HCT116 (cell line): ENCODE data around the gene ASIC3. TPM values are rescaled to one million over a fixed set of nuclear protein-coding genes. Genes with fewer than 3 reads are reported as not detected.

Experiments used
- ATAC-seq: fragments of 200-7000 bp; cut with Tn5 transposase; 2 replicates; pipeline ENCODE4 v1.9.1; 2020; ENCODE audit warnings: mild to moderate bottlenecking, moderate library complexity
- BruUV-seq: library from RNA; stranded (reverse); fragments of 400-500 nt; replicated peaks from 2 replicates; lab custom pipeline; 2021; lab: Mats Ljungman, UMichigan
- CTCF ChIA-PET: fragments of 300-600 bp; sonication (Branson Sonifier 250); formaldehyde crosslinking; loops from one replicate; lab custom pipeline; 2021; ENCODE audit warnings: antibody characterized with exemption; lab: Charles Lee
- POLR2A ChIA-PET: fragments of 300-600, 350-600 bp; sonication (Branson Sonifier 250); formaldehyde crosslinking; loops from one replicate; lab custom pipeline; 2021; ENCODE audit warnings: antibody characterized with exemption; lab: Charles Lee
- RAD21 ChIA-PET, 2 experiments: fragments of 300-600 bp; sonication (Branson Sonifier 250); formaldehyde crosslinking; loops; one replicate each; lab custom pipeline; 2023; ENCODE audit warnings: low total read pairs in 2 of 2; ENCODE audit not compliant: uncharacterized antibody in 2 of 2, unreplicated experiment in 2 of 2, low non-redundant PET in 1 of 2; lab: Charles Lee
- DNase-seq: peaks from one replicate; pipeline ENCODE4 v3.0.0-alpha.2; 2010; ENCODE audit warnings: low read depth, low spot score
- H2AFZ ChIP-seq: fragments of 200-600 bp; shearing (Covaris generic), sonication (generic); 2 replicates; pipeline ENCODE4 v1.6.1; 2017; ENCODE audit warnings: low read depth, mixed run types, mixed read lengths, antibody characterized with exemption, low read length; ENCODE audit not compliant: poor library complexity, severe bottlenecking
- H3K27ac ChIP-seq: 2 replicates; pipeline ENCODE4 v1.5.1; 2012; ENCODE audit warnings: low read depth, low read length
- H3K27me3 ChIP-seq: fragments of 200-600 bp; sonication (generic); 2 replicates; pipeline ENCODE4 v1.6.1; 2016; ENCODE audit warnings: mixed run types, low read length, mixed read lengths; ENCODE audit not compliant: insufficient read depth
- H3K36me3 ChIP-seq, 2 experiments: fragments of 200-500 bp in 1 of 2; fragments of 200-600 bp in 1 of 2; sonication (Bioruptor generic) in 1 of 2; sonication (generic) in 1 of 2; 2 replicates each; pipeline versions ENCODE4 v1.5.1 to v1.6.1; 2014 to 2016; ENCODE audit warnings: low read length in 2 of 2, inconsistent platforms in 1 of 2, mixed read lengths in 1 of 2, mixed run types in 1 of 2; ENCODE audit not compliant: insufficient read depth in 2 of 2, control insufficient read depth in 1 of 2
- H3K4me1 ChIP-seq, 2 experiments: fragments of 200-600 bp in 1 of 2; sonication (generic) in 1 of 2; 2 replicates each; pipeline versions ENCODE4 v1.5.1 to v1.6.1; 2012 to 2017; ENCODE audit warnings: low read length in 2 of 2, inconsistent platforms in 1 of 2, mild to moderate bottlenecking in 1 of 2, mixed read lengths in 1 of 2, mixed run types in 1 of 2, moderate library complexity in 1 of 2; ENCODE audit not compliant: insufficient read depth in 2 of 2, control insufficient read depth in 1 of 2
- H3K4me2 ChIP-seq: fragments of 200-600 bp; sonication (generic); 2 replicates; pipeline ENCODE4 v1.6.1; 2017; ENCODE audit warnings: mixed run types, low read length, mixed read lengths
- H3K4me3 ChIP-seq, 2 experiments: fragments of 200-600 bp in 1 of 2; sonication (generic) in 1 of 2; replicated peaks in 1 of 2; 2 replicates each; pipeline ENCODE4 v1.5.1; 2011 to 2016; ENCODE audit warnings: low read length in 2 of 2, control low read depth in 1 of 2, low read depth in 1 of 2, mild to moderate bottlenecking in 1 of 2, mixed read lengths in 1 of 2, mixed run types in 1 of 2
- H3K79me2 ChIP-seq: fragments of 200-600 bp; sonication (generic); 2 replicates; pipeline ENCODE4 v1.6.1; 2017; ENCODE audit warnings: mild to moderate bottlenecking, mixed run types, low read length, moderate library complexity, mixed read lengths; ENCODE audit not compliant: insufficient read depth
- H3K9ac ChIP-seq: fragments of 200-600 bp; sonication (generic); 2 replicates; pipeline ENCODE4 v1.6.1; 2016; ENCODE audit warnings: low read length, mixed read lengths
- H3K9me2 ChIP-seq: fragments of 200-600 bp; sonication (generic), shearing (Covaris generic); 2 replicates; pipeline ENCODE4 v1.6.1; 2017; ENCODE audit warnings: mixed run types, mild to moderate bottlenecking, moderate library complexity; ENCODE audit not compliant: insufficient read depth
- H3K9me3 ChIP-seq, 2 experiments: fragments of 200-500 bp in 1 of 2; fragments of 200-600 bp in 1 of 2; sonication (Bioruptor generic) in 1 of 2; sonication (generic) in 1 of 2; 2 replicates each; pipeline ENCODE4 v1.6.1; 2014 to 2017; ENCODE audit warnings: low read length in 2 of 2, mixed read lengths in 2 of 2, inconsistent platforms in 1 of 2, low read depth in 1 of 2, mild to moderate bottlenecking in 1 of 2, mixed run types in 1 of 2, moderate library complexity in 1 of 2; ENCODE audit not compliant: control insufficient read depth in 1 of 2, insufficient read depth in 1 of 2
- H4K20me1 ChIP-seq: fragments of 200-600 bp; sonication (generic), shearing (Covaris generic); 2 replicates; pipeline ENCODE4 v1.6.1; 2017; ENCODE audit warnings: mixed run types, mild to moderate bottlenecking, moderate library complexity; ENCODE audit not compliant: insufficient read depth
- CBX3 ChIP-seq: IDR thresholded peaks from 2 replicates; pipeline ENCODE4 v1.6.1; 2012; ENCODE audit warnings: low read depth
- CEBPB ChIP-seq: IDR thresholded peaks from 2 replicates; pipeline ENCODE4 v1.6.1; 2012; ENCODE audit warnings: low read depth
- EGR1 ChIP-seq: IDR thresholded peaks from 2 replicates; pipeline ENCODE4 v1.6.1; 2012; ENCODE audit warnings: low read depth
- EZH2 ChIP-seq: fragments of 200-600 bp; sonication (generic); IDR thresholded peaks from 2 replicates; pipeline ENCODE4 v1.6.1; 2017; ENCODE audit warnings: antibody characterized with exemption, mixed run types
- EZH2phosphoT487 ChIP-seq: fragments of 200-600 bp; IDR thresholded peaks from 2 replicates; pipeline ENCODE4 v1.6.1; 2018; ENCODE audit warnings: antibody characterized with exemption, borderline replicate concordance
- FOSL1 ChIP-seq: IDR thresholded peaks from 2 replicates; pipeline ENCODE4 v1.6.1; 2012; ENCODE audit warnings: low read depth
- JUND ChIP-seq: IDR thresholded peaks from 2 replicates; pipeline ENCODE4 v1.6.1; 2012
- RAD21 ChIP-seq: IDR thresholded peaks from 2 replicates; pipeline ENCODE4 v1.6.1; 2012; ENCODE audit warnings: low read depth, mild to moderate bottlenecking
- SIN3A ChIP-seq: IDR thresholded peaks from 2 replicates; pipeline ENCODE4 v1.6.1; 2012; ENCODE audit warnings: low read depth
- SP1 ChIP-seq: IDR thresholded peaks from 2 replicates; pipeline ENCODE4 v1.6.1; 2012; ENCODE audit warnings: low read depth
- SRF ChIP-seq: IDR thresholded peaks from 2 replicates; pipeline ENCODE4 v1.6.1; 2012; ENCODE audit warnings: low read depth
- ZFX ChIP-seq: fragments of 450-650 bp; IDR thresholded peaks from 2 replicates; pipeline ENCODE4 v1.6.1; 2017
- ZNF274 ChIP-seq: fragments of 200-500 bp; sonication (Bioruptor generic); IDR thresholded peaks from 2 replicates; pipeline ENCODE4 v1.6.1; 2014; ENCODE audit warnings: mild to moderate bottlenecking, low read depth, low read length, inconsistent platforms
- intact Hi-C: fragments of 100-400 bp; cut with micrococcal nuclease; formaldehyde crosslinking; loops from 2 replicates; pipeline ENCODE4 v1.10.0; 2022
- total RNA-seq: library from RNA; stranded (reverse); gene quantifications from one replicate; pipeline ENCODE4 v1.2.1, GENCODE V29; 2021; ENCODE audit not compliant: unreplicated experiment
- TF ChIP-seq, protein P1 (sequence below): IDR thresholded peaks from 2 replicates; pipeline ENCODE4 v1.6.1; 2012
- TF ChIP-seq, protein P2 (sequence below): IDR thresholded peaks from 2 replicates; pipeline ENCODE4 v1.6.1; 2012; ENCODE audit warnings: low read depth
- TF ChIP-seq, protein P3 (sequence below), 3 experiments: fragments of 200-600 bp in 1 of 3; sonication (generic) in 1 of 3; IDR thresholded peaks in 2 of 3; conservative IDR thresholded peaks in 1 of 3; 2 replicates each; pipeline ENCODE4 v1.5.1; 2012 to 2017; ENCODE audit warnings: low read depth in 2 of 3, low read length in 2 of 3, antibody characterized with exemption in 1 of 3, borderline replicate concordance in 1 of 3, control low read depth in 1 of 3, mild to moderate bottlenecking in 1 of 3, mixed read lengths in 1 of 3, mixed run types in 1 of 3, moderate library complexity in 1 of 3; ENCODE audit not compliant: insufficient read depth in 1 of 3
- TF ChIP-seq, protein P4 (sequence below): IDR thresholded peaks from 2 replicates; pipeline ENCODE4 v1.6.1; 2012

The ASIC3 gene
- total RNA-seq, 1 experiment from 2014 or later, result 4.4 TPM

DNA sequence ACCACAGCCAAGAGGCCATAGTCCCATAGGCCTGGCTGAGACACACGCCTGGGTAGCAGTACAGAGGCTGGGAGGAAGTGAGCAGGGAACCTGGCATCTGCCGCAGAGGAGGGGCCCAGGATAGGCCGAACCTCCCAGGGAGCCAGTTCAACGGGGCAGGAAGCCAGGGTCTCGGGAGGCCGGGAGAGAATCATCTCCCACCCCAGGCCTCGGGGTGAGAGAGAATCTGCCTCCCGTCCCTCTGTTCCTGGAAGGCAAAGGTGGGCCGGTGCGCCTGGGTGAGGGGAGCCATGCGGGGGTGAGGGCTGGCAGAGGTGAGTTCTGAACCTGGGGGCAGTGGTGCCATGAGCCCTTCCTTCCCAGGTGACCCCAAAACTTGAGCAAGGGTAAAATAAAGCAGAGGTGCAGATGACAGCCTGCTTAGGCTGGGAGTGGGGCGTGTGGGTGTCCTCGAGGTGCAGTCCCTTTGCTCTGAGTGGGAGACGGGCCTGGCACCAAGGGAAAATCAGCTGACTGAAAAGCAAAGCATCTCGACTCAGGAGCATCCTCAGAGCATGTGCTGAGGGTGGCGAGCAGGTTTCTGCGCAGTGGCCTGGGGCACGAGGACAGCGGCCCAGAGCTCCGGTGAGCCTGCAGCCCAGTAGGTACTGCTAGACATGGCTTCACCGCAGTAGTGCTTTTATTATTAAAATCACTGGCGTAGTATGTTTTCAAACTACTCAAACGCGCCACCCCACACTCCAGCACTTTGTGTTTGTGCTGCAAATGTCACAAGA is 53.5 kb downstream of the ASIC3 start:
- ChIA-PET CTCF (no interaction called here), RAD21 (no interaction called here), POLR2A (no interaction called here)
- no peak for DNase-seq
- no peak overlapping the region for H3K4me3 ChIP-seq
- H3K9ac ChIP-seq, result no peak overlapping the region
- H3K36me3 ChIP-seq, result peaks cover 0 to 2% of the 10 kb centered on the region in 2 experiments; a peak in 1 of 4 replicates
- H3K9me2 ChIP-seq, result no peaks in the 10 kb centered on the region
- H3K27ac ChIP-seq, result no peak overlapping the region
- no peaks in the 10 kb centered on the region for H3K9me3 ChIP-seq
- H3K79me2 ChIP-seq, result peaks cover 88% of the 10 kb centered on the region
- no peak for TF ChIP-seq CBX3
- TF ChIP-seq SRF, result no peak
- TF ChIP-seq, protein P1, sequence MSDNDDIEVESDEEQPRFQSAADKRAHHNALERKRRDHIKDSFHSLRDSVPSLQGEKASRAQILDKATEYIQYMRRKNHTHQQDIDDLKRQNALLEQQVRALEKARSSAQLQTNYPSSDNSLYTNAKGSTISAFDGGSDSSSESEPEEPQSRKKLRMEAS, result no peak
- TF ChIP-seq, protein P2, sequence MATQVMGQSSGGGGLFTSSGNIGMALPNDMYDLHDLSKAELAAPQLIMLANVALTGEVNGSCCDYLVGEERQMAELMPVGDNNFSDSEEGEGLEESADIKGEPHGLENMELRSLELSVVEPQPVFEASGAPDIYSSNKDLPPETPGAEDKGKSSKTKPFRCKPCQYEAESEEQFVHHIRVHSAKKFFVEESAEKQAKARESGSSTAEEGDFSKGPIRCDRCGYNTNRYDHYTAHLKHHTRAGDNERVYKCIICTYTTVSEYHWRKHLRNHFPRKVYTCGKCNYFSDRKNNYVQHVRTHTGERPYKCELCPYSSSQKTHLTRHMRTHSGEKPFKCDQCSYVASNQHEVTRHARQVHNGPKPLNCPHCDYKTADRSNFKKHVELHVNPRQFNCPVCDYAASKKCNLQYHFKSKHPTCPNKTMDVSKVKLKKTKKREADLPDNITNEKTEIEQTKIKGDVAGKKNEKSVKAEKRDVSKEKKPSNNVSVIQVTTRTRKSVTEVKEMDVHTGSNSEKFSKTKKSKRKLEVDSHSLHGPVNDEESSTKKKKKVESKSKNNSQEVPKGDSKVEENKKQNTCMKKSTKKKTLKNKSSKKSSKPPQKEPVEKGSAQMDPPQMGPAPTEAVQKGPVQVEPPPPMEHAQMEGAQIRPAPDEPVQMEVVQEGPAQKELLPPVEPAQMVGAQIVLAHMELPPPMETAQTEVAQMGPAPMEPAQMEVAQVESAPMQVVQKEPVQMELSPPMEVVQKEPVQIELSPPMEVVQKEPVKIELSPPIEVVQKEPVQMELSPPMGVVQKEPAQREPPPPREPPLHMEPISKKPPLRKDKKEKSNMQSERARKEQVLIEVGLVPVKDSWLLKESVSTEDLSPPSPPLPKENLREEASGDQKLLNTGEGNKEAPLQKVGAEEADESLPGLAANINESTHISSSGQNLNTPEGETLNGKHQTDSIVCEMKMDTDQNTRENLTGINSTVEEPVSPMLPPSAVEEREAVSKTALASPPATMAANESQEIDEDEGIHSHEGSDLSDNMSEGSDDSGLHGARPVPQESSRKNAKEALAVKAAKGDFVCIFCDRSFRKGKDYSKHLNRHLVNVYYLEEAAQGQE, result no peak
- TF ChIP-seq SP1, result no peak
- no peak for TF ChIP-seq CEBPB
- TF ChIP-seq, protein P3, sequence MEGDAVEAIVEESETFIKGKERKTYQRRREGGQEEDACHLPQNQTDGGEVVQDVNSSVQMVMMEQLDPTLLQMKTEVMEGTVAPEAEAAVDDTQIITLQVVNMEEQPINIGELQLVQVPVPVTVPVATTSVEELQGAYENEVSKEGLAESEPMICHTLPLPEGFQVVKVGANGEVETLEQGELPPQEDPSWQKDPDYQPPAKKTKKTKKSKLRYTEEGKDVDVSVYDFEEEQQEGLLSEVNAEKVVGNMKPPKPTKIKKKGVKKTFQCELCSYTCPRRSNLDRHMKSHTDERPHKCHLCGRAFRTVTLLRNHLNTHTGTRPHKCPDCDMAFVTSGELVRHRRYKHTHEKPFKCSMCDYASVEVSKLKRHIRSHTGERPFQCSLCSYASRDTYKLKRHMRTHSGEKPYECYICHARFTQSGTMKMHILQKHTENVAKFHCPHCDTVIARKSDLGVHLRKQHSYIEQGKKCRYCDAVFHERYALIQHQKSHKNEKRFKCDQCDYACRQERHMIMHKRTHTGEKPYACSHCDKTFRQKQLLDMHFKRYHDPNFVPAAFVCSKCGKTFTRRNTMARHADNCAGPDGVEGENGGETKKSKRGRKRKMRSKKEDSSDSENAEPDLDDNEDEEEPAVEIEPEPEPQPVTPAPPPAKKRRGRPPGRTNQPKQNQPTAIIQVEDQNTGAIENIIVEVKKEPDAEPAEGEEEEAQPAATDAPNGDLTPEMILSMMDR (IDR thresholded peaks at IDR 0.05 in 2 of 3, conservative IDR thresholded peaks at IDR 0.05 in 1 of 3; ENCODE audit: borderline replicate concordance in 1 of 3, insufficient read depth in 1 of 3, low read depth in 2 of 3, low read length in 2 of 3), result no peak
- TF ChIP-seq EGR1, result no peak
- no peak for TF ChIP-seq JUND
- no peak for TF ChIP-seq SIN3A
- TF ChIP-seq EZH2phosphoT487, result no peak
- TF ChIP-seq ZNF274, result no peak
- TF ChIP-seq, protein P4, sequence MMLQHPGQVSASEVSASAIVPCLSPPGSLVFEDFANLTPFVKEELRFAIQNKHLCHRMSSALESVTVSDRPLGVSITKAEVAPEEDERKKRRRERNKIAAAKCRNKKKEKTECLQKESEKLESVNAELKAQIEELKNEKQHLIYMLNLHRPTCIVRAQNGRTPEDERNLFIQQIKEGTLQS, result no peak
- TF ChIP-seq ZFX, result no peak
- TF ChIP-seq EZH2, result no peak
- TF ChIP-seq RAD21, result no peak
- no peak for TF ChIP-seq FOSL1
- H4K20me1 ChIP-seq, result no peaks in the 10 kb centered on the region
- H3K27me3 ChIP-seq, result no peaks in the 10 kb centered on the region
- intact Hi-C loops, result no loop called here
- no TSS peak for BruUV-seq
- no peak overlapping the region for H3K4me2 ChIP-seq
- no peaks in the 10 kb centered on the region for H3K4me1 ChIP-seq
- H2AFZ ChIP-seq, result no peak overlapping the region
- ATAC-seq, result no peak
